ENCODE data around the gene TIMM13. TPM values are rescaled to one million over a fixed set of nuclear protein-coding genes. Genes with fewer than 3 reads are reported as not detected.

TIMM13 gene
- total and polyA plus RNA-seq, 2 donors (not counting 1 experiment from before 2014, with no cell fraction given): 19.4 to 32.5 TPM

- Histone ChIP-seq H3K9ac (ENCODE audit: low read length) (no peak overlapping the region), H3K27me3 (replicated peaks in 1 of 4; ENCODE audit: control extremely low read depth in 1 of 4, control insufficient read depth in 3 of 4, insufficient read depth in 4 of 4, low read length in 3 of 4) (peaks cover 0 to 5% (median 0%) of the 10 kb centered on the region in 4 experiments), H3K4me1 (ENCODE audit: control insufficient read depth in 2 of 2, insufficient read depth in 2 of 2, low read length in 2 of 2) (peaks cover 6 to 11% of the 10 kb centered on the region in 2 donors), H4K20me1 (ENCODE audit: control insufficient read depth, insufficient read depth, low read length, poor library complexity, severe bottlenecking) (no peaks in the 10 kb centered on the region), H3K4me3 (ENCODE audit: control extremely low read depth in 1 of 5, extremely low read depth in 1 of 5, insufficient read depth in 1 of 5, low read depth in 2 of 5, low read length in 4 of 5) (no peak overlapping the region), H3K4me2 (replicated peaks; ENCODE audit: low read depth, low read length, poor library complexity, severe bottlenecking) (no peak overlapping the region), H3K9me3 (ENCODE audit: control extremely low read depth in 1 of 3, control insufficient read depth in 2 of 3, insufficient read depth in 1 of 3, low read length in 2 of 3) (peaks cover 0 to 10% (median 4%) of the 10 kb centered on the region in 3 donors), H3K79me2 (ENCODE audit: control insufficient read depth, insufficient read depth, low read length) (no peaks in the 10 kb centered on the region), H3K27ac (ENCODE audit: low read length in 2 of 2) (no peak overlapping the region), H2AFZ (ENCODE audit: insufficient read depth, low read depth, low read length, poor library complexity, severe bottlenecking) (no peak overlapping the region), H3K36me3 (replicated peaks in 1 of 2; ENCODE audit: control extremely low read depth in 1 of 2, control insufficient read depth in 1 of 2, extremely low read depth in 1 of 2, insufficient read depth in 2 of 2, low read length in 1 of 2) (no peaks in the 10 kb centered on the region)
- H3K4me1 Mint-ChIP-seq: peaks cover 13% of the 10 kb centered on the region
- ATAC-seq (ENCODE audit: low read depth) (no peak), DNase-seq (peak; percentile 33)
- ChIA-PET POLR2A (interaction anchor here (0.6 to 1.1 kb wide), 5 partner anchors 9 to 432 kb away, joined by 3 to 4 read pairs (median 3); no protein-coding TSS in a partner anchor), CTCF (interaction anchor here (2.4 kb wide), 1 partner anchor 69 kb away, joined by 5 read pairs; no protein-coding TSS in a partner anchor)
- no peaks in the 10 kb centered on the region for H3K27me3 Mint-ChIP-seq
- no peak overlapping the region for H3K27ac Mint-ChIP-seq
- WGBS (ENCODE audit: insufficient coverage): 43% methylated on average over 28 of the region's 37 CpGs
- TF ChIP-seq CTCF (IDR thresholded peaks at IDR 0.05) (no peak), EZH2 (IDR thresholded peaks at IDR 0.05; ENCODE audit: borderline replicate concordance, insufficient read depth, low read depth, low read length, poor library complexity, severe bottlenecking) (no peak)
- H3K4me3 Mint-ChIP-seq: no peak overlapping the region
- intact Hi-C loops (cut with micrococcal nuclease): no loop called here
- peaks cover 2% of the 10 kb centered on the region for H3K9me3 Mint-ChIP-seq (ENCODE audit: insufficient read depth)
Observed at GRCh38 chr19:2385053-2385721, 42.2 kb downstream of the TIMM13 start.

All from B cell (primary cell).